Caco-2 (cell line): ENCODE results near the gene NDEL1. TPM values are rescaled to one million over a fixed set of nuclear protein-coding genes. Genes with fewer than 3 reads are reported as not detected.

ENCODE experiments used
- BruUV-seq: library from RNA; stranded (reverse); fragments of 400-500 nt; replicated peaks from 2 replicates; lab custom pipeline; 2021; lab: Mats Ljungman, UMichigan
- CTCF ChIA-PET: fragments of 300-600 bp; sonication (Branson Sonifier 250); formaldehyde crosslinking; loops from one replicate; lab custom pipeline; 2022; ENCODE audit warnings: antibody characterized with exemption; lab: Charles Lee
- POLR2A ChIA-PET: fragments of 300-600 bp; sonication (Branson Sonifier 250); formaldehyde crosslinking; loops from one replicate; lab custom pipeline; 2022; ENCODE audit warnings: antibody characterized with exemption; lab: Charles Lee
- DNase-seq, 2 experiments: peaks; one replicate each; pipeline versions ENCODE4 v3.0.0 to v3.0.0-alpha.2; 2020 to 2022
- H3K27me3 ChIP-seq: replicated peaks from 2 replicates; pipeline ENCODE4 v1.6.0; 2011; ENCODE audit warnings: low read length; ENCODE audit not compliant: control insufficient read depth, insufficient read depth
- H3K36me3 ChIP-seq: 2 replicates; pipeline ENCODE4 v1.5.1; 2011; ENCODE audit warnings: low read length; ENCODE audit not compliant: control insufficient read depth, insufficient read depth
- H3K4me1 ChIP-seq: fragments of 250-450 bp; sonication (Bioruptor Pico); 2 replicates; pipeline ENCODE4 v1.5.1; 2020; ENCODE audit warnings: mild to moderate bottlenecking
- H3K4me3 ChIP-seq: 2 replicates; pipeline ENCODE4 v1.5.1; 2011; ENCODE audit warnings: low read depth, mild to moderate bottlenecking, control low read depth, low read length
- H3K9me3 ChIP-seq: fragments of 250-450 bp; sonication (Bioruptor Pico); 2 replicates; pipeline ENCODE4 v1.5.1; 2020; ENCODE audit warnings: mild to moderate bottlenecking, moderate library complexity
- H3K27ac Mint-ChIP-seq: one replicate; pipeline ENCODE4 v1.8.0; 2022; ENCODE audit warnings: mixed read lengths; ENCODE audit not compliant: unreplicated experiment
- H3K27me3 Mint-ChIP-seq: one replicate; pipeline ENCODE4 v1.8.0; 2022; ENCODE audit warnings: mixed read lengths; ENCODE audit not compliant: insufficient read depth, unreplicated experiment
- H3K36me3 Mint-ChIP-seq: one replicate; pipeline ENCODE4 v1.8.0; 2022; ENCODE audit warnings: mild to moderate bottlenecking, mixed read lengths; ENCODE audit not compliant: insufficient read depth, unreplicated experiment
- H3K4me1 Mint-ChIP-seq: one replicate; pipeline ENCODE4 v1.8.0; 2022; ENCODE audit warnings: low read depth, mixed read lengths; ENCODE audit not compliant: unreplicated experiment
- H3K4me3 Mint-ChIP-seq: one replicate; pipeline ENCODE4 v1.8.0; 2022; ENCODE audit warnings: mild to moderate bottlenecking, moderate library complexity, mixed read lengths; ENCODE audit not compliant: unreplicated experiment
- H3K9me3 Mint-ChIP-seq: one replicate; pipeline ENCODE4 v1.8.0; 2022; ENCODE audit warnings: mixed read lengths; ENCODE audit not compliant: unreplicated experiment
- CTCF ChIP-seq, 2 experiments: fragments of 200-600 bp in 1 of 2; IDR thresholded peaks; 1 replicate in 1 of 2; 2 replicates in 1 of 2; pipeline versions ENCODE4 v1.5.1 to v1.8.0; 2011 to 2022; ENCODE audit warnings: antibody characterized with exemption in 1 of 2, control low read depth in 1 of 2, inconsistent platforms in 1 of 2, low read depth in 1 of 2, low read length in 1 of 2, mild to moderate bottlenecking in 1 of 2, moderate library complexity in 1 of 2; ENCODE audit not compliant: insufficient read depth in 1 of 2, severe bottlenecking in 1 of 2, unreplicated experiment in 1 of 2
- intact Hi-C: fragments of 100-400 bp; cut with micrococcal nuclease; formaldehyde crosslinking; loops from one replicate; pipeline ENCODE4 v1.10.0; 2022; ENCODE audit not compliant: unreplicated experiment
- total RNA-seq: library from RNA; stranded (reverse); gene quantifications from 2 replicates; pipeline ENCODE4 v1.2.3, GENCODE V29; 2022

Gene NDEL1
- total RNA-seq, 1 experiment from 2014 or later, result 32.2 TPM

- H3K27ac Mint-ChIP-seq, result no peak overlapping the region
- POLR2A ChIA-PET, result no interaction called here
- no peak for DNase-seq
- no TSS peak for BruUV-seq
- Histone ChIP-seq H3K4me1 (no peaks in the 10 kb centered on the region), H3K4me3 (no peak overlapping the region), H3K9me3 (no peaks in the 10 kb centered on the region), H3K36me3 (no peaks in the 10 kb centered on the region), H3K27me3 (no peaks in the 10 kb centered on the region)
- H3K4me1 Mint-ChIP-seq, result no peaks in the 10 kb centered on the region
- TF ChIP-seq CTCF (IDR thresholded peaks at IDR 0.05; ENCODE audit: insufficient read depth in 1 of 2, low read depth in 1 of 2, low read length in 1 of 2, severe bottlenecking in 1 of 2, unreplicated experiment in 1 of 2), result no peak
- H3K36me3 Mint-ChIP-seq, result peaks cover 5% of the 10 kb centered on the region
- H3K4me3 Mint-ChIP-seq, result no peak overlapping the region
- intact Hi-C loops, result loop anchor here (10.0 kb wide), 1 partner anchor 333 kb away; the partner anchor contains the start of gene CCDC42
- CTCF ChIA-PET, result no interaction called here
- peaks cover 4% of the 10 kb centered on the region for H3K27me3 Mint-ChIP-seq
- H3K9me3 Mint-ChIP-seq, result no peaks in the 10 kb centered on the region
Measured at GRCh38 chr17:8412089-8412488, 23.6 kb upstream of the NDEL1 start.

DNA sequence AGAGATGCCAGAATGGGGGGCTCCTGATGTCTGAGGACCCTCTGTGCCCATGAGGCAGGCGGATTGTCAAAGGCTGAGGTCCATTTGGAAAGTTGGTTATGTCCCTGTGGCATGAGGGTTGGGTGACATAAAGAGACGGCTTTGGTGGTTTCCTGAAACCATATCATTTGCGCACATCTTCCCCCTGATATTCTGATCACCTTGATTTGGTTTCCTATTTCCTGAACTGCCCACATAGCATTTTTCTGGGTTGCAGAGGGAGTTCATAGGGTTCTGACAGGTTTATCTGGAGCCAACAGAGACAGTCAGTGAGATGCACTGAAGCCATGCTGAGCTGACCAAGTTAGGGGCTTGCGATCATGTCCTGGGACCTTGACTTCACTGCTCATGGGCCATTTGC lies 22.4 kb upstream of the NDEL1 start:
- Histone ChIP-seq H3K36me3 (no peaks in the 10 kb centered on the region), H3K9me3 (no peaks in the 10 kb centered on the region), H3K4me3 (no peak overlapping the region), H3K4me1 (no peaks in the 10 kb centered on the region), H3K27me3 (no peaks in the 10 kb centered on the region)
- H3K36me3 Mint-ChIP-seq, result peaks cover 5% of the 10 kb centered on the region
- H3K4me3 Mint-ChIP-seq, result no peak overlapping the region
- no peak for TF ChIP-seq CTCF (IDR thresholded peaks at IDR 0.05; ENCODE audit: insufficient read depth in 1 of 2, low read depth in 1 of 2, low read length in 1 of 2, severe bottlenecking in 1 of 2, unreplicated experiment in 1 of 2)
- DNase-seq, result no peak
- ChIA-PET POLR2A (no interaction called here), CTCF (no interaction called here)
- BruUV-seq, result no TSS peak
- no peaks in the 10 kb centered on the region for H3K4me1 Mint-ChIP-seq
- intact Hi-C loops, result loop anchor here (10.0 kb wide), 1 partner anchor 331 kb away; the partner anchor contains the start of gene CCDC42
- peaks cover 4% of the 10 kb centered on the region for H3K27me3 Mint-ChIP-seq
- no peaks in the 10 kb centered on the region for H3K9me3 Mint-ChIP-seq
- no peak overlapping the region for H3K27ac Mint-ChIP-seq

GRCh38 chr17:8413938-8414337 lies 21.7 kb upstream of the NDEL1 start:
- ChIA-PET POLR2A (no interaction called here), CTCF (no interaction called here)
- intact Hi-C loops, result loop anchor here (10.0 kb wide), 1 partner anchor 331 kb away; the partner anchor contains the start of gene CCDC42
- no peaks in the 10 kb centered on the region for H3K9me3 ChIP-seq
- Mint-ChIP-seq H3K4me1 (no peaks in the 10 kb centered on the region), H3K27me3 (peaks cover 4% of the 10 kb centered on the region), H3K27ac (no peak overlapping the region), H3K4me3 (no peak overlapping the region), H3K9me3 (no peaks in the 10 kb centered on the region), H3K36me3 (peaks cover 5% of the 10 kb centered on the region)
- DNase-seq, result no peak
- H3K27me3 ChIP-seq, result no peaks in the 10 kb centered on the region
- no peaks in the 10 kb centered on the region for H3K4me1 ChIP-seq
- no TSS peak for BruUV-seq
- no peak for TF ChIP-seq CTCF (IDR thresholded peaks at IDR 0.05; ENCODE audit: insufficient read depth in 1 of 2, low read depth in 1 of 2, low read length in 1 of 2, severe bottlenecking in 1 of 2, unreplicated experiment in 1 of 2)
- H3K36me3 ChIP-seq, result no peaks in the 10 kb centered on the region
- H3K4me3 ChIP-seq, result no peak overlapping the region
